ENCODE measurements around the gene BCAS4. TPM values are rescaled to one million over a fixed set of nuclear protein-coding genes. Genes with fewer than 3 reads are reported as not detected.

Gene BCAS4
- total RNA-seq, 2 donors from 2014 or later: 2.9 to 11.4 TPM

GRCh38 chr20:50844430-50845100 lies 49.7 kb downstream of the BCAS4 start:
- H3K9me3 ChIP-seq: no peaks in the 10 kb centered on the region
- H3K27ac ChIP-seq: no peak overlapping the region
- no peaks in the 10 kb centered on the region for H3K36me3 ChIP-seq
- no peak overlapping the region for H3K4me3 ChIP-seq
- peak; percentile 84 for DNase-seq (ENCODE audit: low spot score)
- no peaks in the 10 kb centered on the region for H3K4me1 ChIP-seq (replicated peaks)
- whole genome bisulfite sequencing: 65% methylated on average over 6 of the region's 9 CpGs
- TF ChIP-seq POLR2AphosphoS5 (IDR thresholded peaks at IDR 0.05): peak; percentile 82
- no peak for TF ChIP-seq POLR2A (IDR thresholded peaks at IDR 0.05)
- H3K27me3 ChIP-seq (replicated peaks; ENCODE audit: insufficient read depth): no peaks in the 10 kb centered on the region
- intact Hi-C loops (cut with DNase I): no loop called here

GRCh38 chr20:50845566-50846215 lies 50.8 kb downstream of the BCAS4 start:
- intact Hi-C loops (cut with DNase I): no loop called here
- WGBS: 85% methylated on average over 15 of the region's 15 CpGs
- Histone ChIP-seq H3K4me1 (replicated peaks) (no peaks in the 10 kb centered on the region), H3K27me3 (replicated peaks; ENCODE audit: insufficient read depth) (no peaks in the 10 kb centered on the region), H3K36me3 (no peaks in the 10 kb centered on the region), H3K9me3 (no peaks in the 10 kb centered on the region), H3K4me3 (no peak overlapping the region), H3K27ac (no peak overlapping the region)
- no peak for TF ChIP-seq POLR2A (IDR thresholded peaks at IDR 0.05)
- TF ChIP-seq CTCF (IDR thresholded peaks at IDR 0.05): no peak
- TF ChIP-seq POLR2AphosphoS5 (IDR thresholded peaks at IDR 0.05): no peak
- no peak for DNase-seq (ENCODE audit: low spot score)

- Histone ChIP-seq H3K27me3 (replicated peaks; ENCODE audit: insufficient read depth) (no peaks in the 10 kb centered on the region), H3K4me3 (no peak overlapping the region), H3K4me1 (replicated peaks) (no peaks in the 10 kb centered on the region), H3K27ac (peak overlapping the region in 1 of 2 donors; percentile 40), H3K9me3 (no peaks in the 10 kb centered on the region), H3K36me3 (no peaks in the 10 kb centered on the region)
- DNase-seq (ENCODE audit: low spot score): peak; percentile 36
- 23% methylated on average over 8 of the region's 8 CpGs for WGBS
- intact Hi-C loops (cut with DNase I): no loop called here
- TF ChIP-seq POLR2A (IDR thresholded peaks at IDR 0.05) (no peak), CTCF (IDR thresholded peaks at IDR 0.05) (no peak), POLR2AphosphoS5 (IDR thresholded peaks at IDR 0.05) (no peak)
Measured at GRCh38 chr20:50848341-50848808, 53.5 kb downstream of the BCAS4 start.

GRCh38 chr20:50848846-50849673 lies 54.2 kb downstream of the BCAS4 start:
- no peak for DNase-seq (ENCODE audit: low spot score)
- Histone ChIP-seq H3K27ac (peak overlapping the region; percentile 26 to 40), H3K4me3 (no peak overlapping the region), H3K9me3 (no peaks in the 10 kb centered on the region), H3K27me3 (replicated peaks; ENCODE audit: insufficient read depth) (no peaks in the 10 kb centered on the region), H3K4me1 (replicated peaks) (no peaks in the 10 kb centered on the region), H3K36me3 (no peaks in the 10 kb centered on the region)
- WGBS: 26% methylated on average over 18 of the region's 18 CpGs
- intact Hi-C loops (cut with DNase I): no loop called here
- TF ChIP-seq CTCF (IDR thresholded peaks at IDR 0.05) (no peak), POLR2A (IDR thresholded peaks at IDR 0.05) (no peak), POLR2AphosphoS5 (IDR thresholded peaks at IDR 0.05) (no peak)

GRCh38 chr20:50850721-50851286 lies 55.9 kb downstream of the BCAS4 start:
- H3K4me1 ChIP-seq (replicated peaks): no peaks in the 10 kb centered on the region
- intact Hi-C loops (cut with DNase I): no loop called here
- WGBS: 62% methylated on average over 13 of the region's 13 CpGs
- no peak overlapping the region for H3K4me3 ChIP-seq
- no peak for DNase-seq (ENCODE audit: low spot score)
- no peaks in the 10 kb centered on the region for H3K36me3 ChIP-seq
- no peak overlapping the region for H3K27ac ChIP-seq
- no peaks in the 10 kb centered on the region for H3K9me3 ChIP-seq
- H3K27me3 ChIP-seq (replicated peaks; ENCODE audit: insufficient read depth): no peaks in the 10 kb centered on the region
- TF ChIP-seq POLR2AphosphoS5 (IDR thresholded peaks at IDR 0.05) (no peak), CTCF (IDR thresholded peaks at IDR 0.05) (no peak), POLR2A (IDR thresholded peaks at IDR 0.05) (no peak)

All from prostate gland (tissue), 2 donors.